Epithelial cell of esophagus (primary cell): ENCODE data around the gene PDP2.

Experiments used
- DNase-seq: peaks from one replicate; pipeline ENCODE4 v3.0.0; 2010; ENCODE audit warnings: low read depth
- H3K4me3 ChIP-seq: 2 replicates; pipeline ENCODE4 v1.5.1; 2011; ENCODE audit warnings: mild to moderate bottlenecking, low read length, control low read depth
- TF ChIP-seq, protein P1 (sequence below): IDR thresholded peaks from 2 replicates; pipeline ENCODE4 v1.5.1; 2011; ENCODE audit warnings: low read depth, mild to moderate bottlenecking, low read length, control low read depth, inconsistent platforms; ENCODE audit not compliant: insufficient read depth; ENCODE audit errors: missing control alignments

Gene PDP2

DNA sequence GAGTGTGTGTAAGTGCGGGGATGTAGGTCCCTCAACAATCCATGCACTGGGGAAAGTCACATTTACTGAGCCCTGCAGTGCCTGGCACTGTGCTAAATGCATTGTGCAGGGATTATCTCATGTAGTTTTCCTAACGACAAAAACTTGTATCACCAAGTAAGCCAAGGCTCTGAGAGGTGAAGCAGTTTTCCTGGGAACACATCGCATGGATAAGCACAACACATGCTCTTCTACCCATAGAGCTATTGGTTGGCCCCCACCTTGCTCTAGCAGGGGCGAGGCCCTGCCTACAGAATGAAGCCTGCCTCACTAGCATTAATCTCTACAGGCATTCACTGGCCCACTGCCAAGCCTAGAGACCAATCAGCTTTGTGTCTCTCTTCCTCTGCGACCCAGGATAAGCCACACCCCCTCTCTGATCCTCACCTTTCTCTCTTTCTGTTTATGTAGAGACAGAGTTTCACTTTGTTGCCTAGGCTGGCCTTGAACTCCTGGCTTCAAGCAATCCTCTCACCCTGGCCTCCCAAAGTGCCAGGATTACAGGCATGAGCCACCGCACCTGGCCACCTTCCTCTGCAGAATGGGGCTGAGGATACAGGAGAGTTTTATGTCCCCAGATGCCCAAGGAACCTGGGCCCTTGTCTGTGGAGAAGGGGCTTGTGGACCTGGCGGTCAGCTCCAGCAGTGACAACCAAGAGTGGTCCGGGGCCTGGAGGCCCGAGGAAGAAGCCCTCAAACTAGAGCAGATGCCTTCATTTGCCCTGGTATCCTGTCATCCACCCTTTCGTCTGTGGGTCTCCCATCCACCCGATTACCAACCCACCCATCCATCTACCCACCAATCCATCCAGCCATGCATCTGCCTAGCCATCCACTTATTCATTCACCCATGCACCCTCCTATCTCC is 25.6 kb downstream of the PDP2 start:
- TF ChIP-seq, protein P1, sequence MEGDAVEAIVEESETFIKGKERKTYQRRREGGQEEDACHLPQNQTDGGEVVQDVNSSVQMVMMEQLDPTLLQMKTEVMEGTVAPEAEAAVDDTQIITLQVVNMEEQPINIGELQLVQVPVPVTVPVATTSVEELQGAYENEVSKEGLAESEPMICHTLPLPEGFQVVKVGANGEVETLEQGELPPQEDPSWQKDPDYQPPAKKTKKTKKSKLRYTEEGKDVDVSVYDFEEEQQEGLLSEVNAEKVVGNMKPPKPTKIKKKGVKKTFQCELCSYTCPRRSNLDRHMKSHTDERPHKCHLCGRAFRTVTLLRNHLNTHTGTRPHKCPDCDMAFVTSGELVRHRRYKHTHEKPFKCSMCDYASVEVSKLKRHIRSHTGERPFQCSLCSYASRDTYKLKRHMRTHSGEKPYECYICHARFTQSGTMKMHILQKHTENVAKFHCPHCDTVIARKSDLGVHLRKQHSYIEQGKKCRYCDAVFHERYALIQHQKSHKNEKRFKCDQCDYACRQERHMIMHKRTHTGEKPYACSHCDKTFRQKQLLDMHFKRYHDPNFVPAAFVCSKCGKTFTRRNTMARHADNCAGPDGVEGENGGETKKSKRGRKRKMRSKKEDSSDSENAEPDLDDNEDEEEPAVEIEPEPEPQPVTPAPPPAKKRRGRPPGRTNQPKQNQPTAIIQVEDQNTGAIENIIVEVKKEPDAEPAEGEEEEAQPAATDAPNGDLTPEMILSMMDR, result no peak
- peak; percentile 82 for DNase-seq
- no peak overlapping the region for H3K4me3 ChIP-seq

DNA sequence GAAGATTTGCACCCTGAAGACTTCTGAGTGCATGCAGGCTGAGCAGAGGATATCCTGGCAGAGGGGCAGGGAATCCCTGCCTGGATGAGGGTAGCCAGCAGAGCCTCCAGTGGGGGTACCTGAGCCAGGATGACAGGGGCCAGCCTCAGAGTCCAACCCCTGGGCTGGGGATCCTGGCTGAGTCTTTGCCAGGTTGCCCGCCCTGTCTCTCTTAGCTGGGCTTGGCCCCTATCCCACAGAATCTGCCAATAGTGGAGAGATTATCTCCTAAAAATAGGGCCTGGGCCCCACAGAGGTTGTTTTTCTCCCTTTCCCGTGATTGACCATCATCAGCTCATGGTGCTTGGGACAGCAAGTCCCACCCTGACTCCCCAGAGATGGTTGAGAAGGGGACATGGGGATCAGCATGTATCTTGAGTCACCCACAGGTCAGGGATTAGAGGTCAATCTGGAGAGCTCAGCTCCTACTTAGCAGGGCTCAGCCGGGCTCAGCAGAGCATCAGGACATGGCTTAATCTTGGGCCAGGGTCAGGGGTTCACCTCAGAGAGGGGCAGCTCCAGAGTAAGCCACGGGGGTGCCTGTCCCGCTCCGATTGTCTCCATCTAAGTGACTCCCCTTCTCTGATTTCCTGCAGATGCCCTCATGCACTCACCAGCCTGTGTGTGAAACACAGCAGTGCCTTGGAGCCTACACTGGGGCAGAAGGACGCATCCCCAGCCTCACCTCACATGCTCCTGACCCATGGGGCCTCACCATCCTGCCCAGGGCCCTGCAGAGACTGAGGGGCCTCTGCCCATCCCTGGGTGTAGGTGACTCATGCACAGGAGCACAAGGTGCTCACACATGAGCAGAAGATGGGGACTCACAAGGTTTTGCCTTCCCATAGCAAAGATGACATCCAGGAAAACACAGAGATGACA is 26.9 kb downstream of the PDP2 start:
- DNase-seq, result no peak
- TF ChIP-seq, protein P1, result no peak
- no peak overlapping the region for H3K4me3 ChIP-seq

DNA sequence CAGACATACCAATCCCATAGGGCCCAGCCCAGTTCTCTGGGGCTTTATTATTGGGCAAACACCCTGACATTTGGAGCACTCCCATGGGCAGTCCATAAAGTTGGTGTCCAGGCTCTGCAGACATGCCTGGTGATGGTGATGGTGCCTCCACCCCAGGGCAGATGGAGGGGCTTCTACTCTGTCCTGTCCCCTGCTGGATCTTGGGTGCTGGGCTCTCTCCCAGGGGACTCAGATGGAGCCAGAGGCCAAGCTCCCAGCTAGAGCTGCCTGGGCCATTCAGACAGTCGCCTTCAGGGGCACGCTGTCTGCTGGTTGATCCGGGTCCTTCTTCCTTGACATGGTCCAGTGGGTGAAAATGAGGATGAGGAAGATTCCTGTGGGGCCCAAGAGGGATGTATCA is 27.8 kb downstream of the PDP2 start:
- DNase-seq, result no peak
- H3K4me3 ChIP-seq, result no peak overlapping the region
- TF ChIP-seq, protein P1, result no peak

DNA sequence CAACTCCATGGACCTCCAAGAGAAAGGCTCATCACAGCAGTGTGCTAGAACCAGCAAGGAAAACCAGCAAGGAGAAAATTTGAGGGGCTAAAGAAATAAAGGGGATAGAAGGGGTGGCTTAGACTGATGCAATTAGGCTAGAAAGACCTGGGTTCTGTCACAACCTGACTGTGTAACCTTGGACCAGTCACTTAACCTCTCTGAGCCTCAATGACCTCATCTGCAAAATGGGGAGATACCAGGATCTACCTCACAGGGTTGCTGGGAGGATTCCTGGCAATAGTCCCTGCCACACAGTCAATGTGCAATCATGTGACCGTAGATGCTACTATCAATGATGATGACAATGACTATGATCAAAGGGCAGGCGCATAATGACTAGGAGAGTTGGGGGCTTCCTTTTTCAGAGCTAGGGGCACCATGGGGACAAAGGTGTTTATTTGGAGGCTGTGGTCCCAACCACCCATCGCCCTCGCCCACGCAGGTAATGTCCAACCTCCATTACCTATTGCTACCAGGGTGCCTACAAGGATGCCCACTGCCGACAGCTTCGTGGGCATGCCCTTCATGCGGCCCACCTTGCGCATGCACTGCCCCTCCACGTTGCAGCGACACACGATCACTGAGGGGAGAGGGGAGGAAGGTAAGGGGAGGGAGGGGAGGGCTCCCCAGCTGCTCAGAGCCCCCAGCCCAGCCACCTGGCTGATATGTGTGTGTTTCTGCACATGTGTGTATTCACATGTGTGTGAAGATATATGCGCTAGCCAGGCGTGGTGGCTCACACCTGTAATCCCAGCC is 28.6 kb downstream of the PDP2 start:
- H3K4me3 ChIP-seq, result no peak overlapping the region
- TF ChIP-seq, protein P1, result no peak
- no peak for DNase-seq

DNA sequence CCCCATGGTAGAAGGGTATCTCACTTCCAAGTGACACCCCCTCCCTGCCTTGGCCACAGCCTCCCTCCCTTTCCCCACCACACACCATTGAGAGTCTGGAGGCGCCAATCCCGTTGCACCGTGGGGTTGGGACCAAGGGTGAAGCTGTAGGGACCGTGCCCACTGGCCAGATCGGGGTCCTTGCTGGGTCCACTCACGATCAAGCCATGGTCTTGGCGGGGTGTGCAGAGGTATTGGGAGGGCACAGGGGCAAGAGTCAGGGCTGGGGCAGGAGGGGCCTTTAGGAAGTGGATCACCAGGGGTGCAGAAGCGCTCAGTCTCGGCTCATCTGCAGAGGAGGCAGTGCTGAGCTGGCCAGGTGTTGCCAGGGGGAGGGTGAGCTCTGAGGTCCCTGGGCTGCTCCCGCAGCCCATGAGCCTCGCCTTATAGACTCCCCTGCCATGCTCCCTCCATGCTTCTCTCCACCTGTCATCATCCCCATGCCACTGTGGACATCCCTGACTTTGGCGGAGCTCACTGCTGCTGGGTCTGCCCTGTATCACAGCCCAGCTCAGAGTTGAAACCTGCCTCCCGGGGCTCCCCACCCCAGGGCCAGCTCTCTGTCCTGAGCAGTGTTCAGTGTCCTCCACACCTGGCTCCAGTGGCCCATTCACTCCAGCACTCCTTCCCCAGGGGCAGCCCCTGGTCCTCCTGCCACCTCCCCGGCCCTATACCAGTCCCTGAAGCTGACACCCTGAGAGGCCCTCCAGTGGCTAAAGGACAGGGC is 30.0 kb downstream of the PDP2 start:
- DNase-seq, result no peak
- H3K4me3 ChIP-seq, result peak overlapping the region; percentile 34
- TF ChIP-seq, protein P1, result no peak

DNA sequence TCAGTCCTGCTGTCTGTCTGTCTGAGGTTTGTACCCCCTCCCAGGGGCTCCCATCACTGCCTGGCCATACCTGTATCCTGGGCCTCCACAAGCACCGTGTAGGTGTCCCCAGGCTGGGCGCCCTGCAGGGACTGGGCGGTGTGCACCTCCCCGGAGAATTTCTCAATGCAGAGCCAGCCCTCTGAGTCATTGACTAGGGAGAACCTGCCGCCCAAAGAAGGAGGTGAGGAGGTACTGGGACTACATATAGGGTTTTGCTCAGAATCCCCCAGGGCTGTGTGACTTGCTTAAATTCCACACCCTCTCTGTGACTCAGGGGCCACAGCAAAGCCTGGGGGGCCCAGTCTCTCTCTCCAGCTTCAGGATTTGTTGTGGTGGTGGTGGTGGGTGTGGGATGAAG is 30.8 kb downstream of the PDP2 start:
- peak overlapping the region; percentile 34 for H3K4me3 ChIP-seq
- peak; percentile 93 for DNase-seq
- TF ChIP-seq, protein P1, result peak; percentile 2
